Peyer's patch (tissue), 4 donors: ENCODE results near the gene NEIL3.

ENCODE experiments used
- POLR2A ChIP-seq, 2 donors: fragments of 450-650 bp; IDR thresholded peaks; one replicate each; pipeline ENCODE4 v1.5.1; 2017; ENCODE audit warnings: antibody characterized with exemption in 2 of 2, mild to moderate bottlenecking in 2 of 2, moderate library complexity in 2 of 2
- TF ChIP-seq, protein P1 (sequence below), 6 experiments: fragments of 450-650 bp in 4 of 6; fragments of 200-600 bp in 2 of 6; sonication (generic) in 1 of 6; IDR thresholded peaks; one replicate each; pipeline ENCODE4 v1.5.1; 2017 to 2019; ENCODE audit warnings: antibody characterized with exemption in 6 of 6, mild to moderate bottlenecking in 3 of 6, moderate library complexity in 1 of 6

- TF ChIP-seq, protein P1, sequence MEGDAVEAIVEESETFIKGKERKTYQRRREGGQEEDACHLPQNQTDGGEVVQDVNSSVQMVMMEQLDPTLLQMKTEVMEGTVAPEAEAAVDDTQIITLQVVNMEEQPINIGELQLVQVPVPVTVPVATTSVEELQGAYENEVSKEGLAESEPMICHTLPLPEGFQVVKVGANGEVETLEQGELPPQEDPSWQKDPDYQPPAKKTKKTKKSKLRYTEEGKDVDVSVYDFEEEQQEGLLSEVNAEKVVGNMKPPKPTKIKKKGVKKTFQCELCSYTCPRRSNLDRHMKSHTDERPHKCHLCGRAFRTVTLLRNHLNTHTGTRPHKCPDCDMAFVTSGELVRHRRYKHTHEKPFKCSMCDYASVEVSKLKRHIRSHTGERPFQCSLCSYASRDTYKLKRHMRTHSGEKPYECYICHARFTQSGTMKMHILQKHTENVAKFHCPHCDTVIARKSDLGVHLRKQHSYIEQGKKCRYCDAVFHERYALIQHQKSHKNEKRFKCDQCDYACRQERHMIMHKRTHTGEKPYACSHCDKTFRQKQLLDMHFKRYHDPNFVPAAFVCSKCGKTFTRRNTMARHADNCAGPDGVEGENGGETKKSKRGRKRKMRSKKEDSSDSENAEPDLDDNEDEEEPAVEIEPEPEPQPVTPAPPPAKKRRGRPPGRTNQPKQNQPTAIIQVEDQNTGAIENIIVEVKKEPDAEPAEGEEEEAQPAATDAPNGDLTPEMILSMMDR (IDR thresholded peaks at IDR 0.05), result no peak
- TF ChIP-seq POLR2A (IDR thresholded peaks at IDR 0.05), result no peak
Observed at GRCh38 chr4:177322266-177322665, 12.6 kb downstream of the NEIL3 start.
